Panc1 (cell line): ENCODE data around the gene RPS6KA3.

Source experiments
- POLR2AphosphoS5 ChIP-seq: IDR thresholded peaks from 2 replicates; pipeline ENCODE4 v1.6.1; 2012; ENCODE audit warnings: mild to moderate bottlenecking, low read depth, low read length, moderate library complexity
- SIN3A ChIP-seq: IDR thresholded peaks from 2 replicates; pipeline ENCODE4 v1.6.1; 2012; ENCODE audit warnings: low read depth, mild to moderate bottlenecking, low read length, moderate library complexity, borderline replicate concordance; ENCODE audit not compliant: insufficient read depth
- TCF7L2 ChIP-seq: IDR thresholded peaks from 2 replicates; pipeline ENCODE4 v1.6.1; 2011; ENCODE audit warnings: mild to moderate bottlenecking, low read depth, low read length, inconsistent platforms
- TF ChIP-seq, protein P1 (sequence below): fragments of 450-650 bp; IDR thresholded peaks from 2 replicates; pipeline ENCODE4 v1.5.1; 2017; ENCODE audit warnings: mild to moderate bottlenecking
- TF ChIP-seq, protein P2 (sequence below), 2 experiments: IDR thresholded peaks; 2 replicates each; pipeline ENCODE4 v1.6.1; 2011 to 2012; ENCODE audit warnings: low read depth in 2 of 2, control low read depth in 1 of 2, low read length in 1 of 2, mild to moderate bottlenecking in 1 of 2, moderate library complexity in 1 of 2; ENCODE audit not compliant: insufficient read depth in 1 of 2

DNA sequence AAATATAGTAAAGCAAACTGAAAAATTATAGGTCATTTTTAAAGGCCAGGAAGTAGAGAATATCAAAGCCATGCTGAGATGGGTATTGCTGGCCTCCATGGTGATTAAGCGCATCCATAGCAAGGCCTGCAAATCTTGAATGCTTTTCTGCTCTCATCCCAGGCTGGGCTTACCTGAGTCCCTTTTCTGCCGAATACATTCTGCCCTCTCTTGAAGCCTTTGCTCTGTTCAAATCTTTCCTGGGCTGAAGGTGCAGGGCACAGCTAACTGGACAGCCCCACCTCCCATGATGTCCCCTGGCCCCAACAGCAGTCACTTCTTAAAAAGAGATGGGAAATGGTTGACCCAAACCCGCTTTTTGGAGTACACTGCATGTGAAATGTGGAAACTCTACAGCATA lies 115.0 kb downstream of the RPS6KA3 start:
- TF ChIP-seq, protein P1, sequence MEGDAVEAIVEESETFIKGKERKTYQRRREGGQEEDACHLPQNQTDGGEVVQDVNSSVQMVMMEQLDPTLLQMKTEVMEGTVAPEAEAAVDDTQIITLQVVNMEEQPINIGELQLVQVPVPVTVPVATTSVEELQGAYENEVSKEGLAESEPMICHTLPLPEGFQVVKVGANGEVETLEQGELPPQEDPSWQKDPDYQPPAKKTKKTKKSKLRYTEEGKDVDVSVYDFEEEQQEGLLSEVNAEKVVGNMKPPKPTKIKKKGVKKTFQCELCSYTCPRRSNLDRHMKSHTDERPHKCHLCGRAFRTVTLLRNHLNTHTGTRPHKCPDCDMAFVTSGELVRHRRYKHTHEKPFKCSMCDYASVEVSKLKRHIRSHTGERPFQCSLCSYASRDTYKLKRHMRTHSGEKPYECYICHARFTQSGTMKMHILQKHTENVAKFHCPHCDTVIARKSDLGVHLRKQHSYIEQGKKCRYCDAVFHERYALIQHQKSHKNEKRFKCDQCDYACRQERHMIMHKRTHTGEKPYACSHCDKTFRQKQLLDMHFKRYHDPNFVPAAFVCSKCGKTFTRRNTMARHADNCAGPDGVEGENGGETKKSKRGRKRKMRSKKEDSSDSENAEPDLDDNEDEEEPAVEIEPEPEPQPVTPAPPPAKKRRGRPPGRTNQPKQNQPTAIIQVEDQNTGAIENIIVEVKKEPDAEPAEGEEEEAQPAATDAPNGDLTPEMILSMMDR = no peak
- TF ChIP-seq, protein P2, sequence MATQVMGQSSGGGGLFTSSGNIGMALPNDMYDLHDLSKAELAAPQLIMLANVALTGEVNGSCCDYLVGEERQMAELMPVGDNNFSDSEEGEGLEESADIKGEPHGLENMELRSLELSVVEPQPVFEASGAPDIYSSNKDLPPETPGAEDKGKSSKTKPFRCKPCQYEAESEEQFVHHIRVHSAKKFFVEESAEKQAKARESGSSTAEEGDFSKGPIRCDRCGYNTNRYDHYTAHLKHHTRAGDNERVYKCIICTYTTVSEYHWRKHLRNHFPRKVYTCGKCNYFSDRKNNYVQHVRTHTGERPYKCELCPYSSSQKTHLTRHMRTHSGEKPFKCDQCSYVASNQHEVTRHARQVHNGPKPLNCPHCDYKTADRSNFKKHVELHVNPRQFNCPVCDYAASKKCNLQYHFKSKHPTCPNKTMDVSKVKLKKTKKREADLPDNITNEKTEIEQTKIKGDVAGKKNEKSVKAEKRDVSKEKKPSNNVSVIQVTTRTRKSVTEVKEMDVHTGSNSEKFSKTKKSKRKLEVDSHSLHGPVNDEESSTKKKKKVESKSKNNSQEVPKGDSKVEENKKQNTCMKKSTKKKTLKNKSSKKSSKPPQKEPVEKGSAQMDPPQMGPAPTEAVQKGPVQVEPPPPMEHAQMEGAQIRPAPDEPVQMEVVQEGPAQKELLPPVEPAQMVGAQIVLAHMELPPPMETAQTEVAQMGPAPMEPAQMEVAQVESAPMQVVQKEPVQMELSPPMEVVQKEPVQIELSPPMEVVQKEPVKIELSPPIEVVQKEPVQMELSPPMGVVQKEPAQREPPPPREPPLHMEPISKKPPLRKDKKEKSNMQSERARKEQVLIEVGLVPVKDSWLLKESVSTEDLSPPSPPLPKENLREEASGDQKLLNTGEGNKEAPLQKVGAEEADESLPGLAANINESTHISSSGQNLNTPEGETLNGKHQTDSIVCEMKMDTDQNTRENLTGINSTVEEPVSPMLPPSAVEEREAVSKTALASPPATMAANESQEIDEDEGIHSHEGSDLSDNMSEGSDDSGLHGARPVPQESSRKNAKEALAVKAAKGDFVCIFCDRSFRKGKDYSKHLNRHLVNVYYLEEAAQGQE (IDR thresholded peaks at IDR 0.05; ENCODE audit: insufficient read depth in 1 of 2, low read depth in 2 of 2, low read length in 1 of 2) = no peak
- no peak for TF ChIP-seq POLR2AphosphoS5
- TF ChIP-seq SIN3A = no peak
- no peak for TF ChIP-seq TCF7L2
